Left lung (tissue), 10 donors: ENCODE measurements around the gene HDAC4. TPM values are rescaled to one million over a fixed set of nuclear protein-coding genes. Genes with fewer than 3 reads are reported as not detected.

ENCODE experiments used
- ATAC-seq: fragments of 200-7000 bp; cut with Tn5 transposase; one replicate; pipeline ENCODE4 v1.9.1; 2020; ENCODE audit warnings: moderate library complexity
- DNase-seq, 4 donors: peaks; one replicate each; pipeline ENCODE4 v3.0.0-alpha.2; 2013 to 2020
- H3K27ac ChIP-seq, 2 donors: fragments of 200-600 bp; sonication (generic) in 1 of 2; one replicate each; pipeline versions ENCODE4 v1.5.0 to v1.8.0; 2020 to 2021
- H3K27me3 ChIP-seq, 2 donors: fragments of 200-600 bp; sonication (generic) in 1 of 2; one replicate each; pipeline versions ENCODE4 v1.5.0 to v1.8.0; 2020 to 2021
- H3K36me3 ChIP-seq, 2 donors: fragments of 200-600 bp; sonication (generic) in 1 of 2; one replicate each; pipeline versions ENCODE4 v1.5.0 to v1.8.0; 2020 to 2021
- H3K4me1 ChIP-seq, 2 donors: fragments of 200-600 bp; one replicate each; pipeline ENCODE4 v1.8.0; 2021
- H3K4me3 ChIP-seq, 2 donors: fragments of 200-600 bp; sonication (generic) in 1 of 2; one replicate each; pipeline versions ENCODE4 v1.5.0 to v1.8.0; 2020 to 2021; ENCODE audit warnings: mild to moderate bottlenecking in 1 of 2
- H3K9me3 ChIP-seq, 2 donors: fragments of 200-600 bp; sonication (generic) in 1 of 2; one replicate each; pipeline versions ENCODE4 v1.5.0 to v1.8.0; 2020 to 2021
- intact Hi-C, 2 donors: fragments of 100-400 bp; cut with DNase I; formaldehyde crosslinking; loops; one replicate each; pipeline versions ENCODE4 v1.11.2 to v1.14.2; 2022
- polyA plus RNA-seq, 6 donors: library from polyadenylated mRNA; unstranded; fragments of 120-200 nt; gene quantifications; one replicate each; pipeline ENCODE4 v1.2.1, GENCODE V29; 2013; ENCODE audit not compliant: insufficient read length in 6 of 6
- total RNA-seq, 2 donors: library from RNA; stranded (reverse); fragmentation: NEBNext Ultra II Directional; extraction: Animal tissue kit (Norgen Biotek cat#: 25700); gene quantifications; one replicate each; pipeline ENCODE4 v1.2.1, GENCODE V29; 2021
- TF ChIP-seq, protein P1 (sequence below), 2 donors: fragments of 200-600 bp; sonication (generic) in 1 of 2; IDR thresholded peaks; one replicate each; pipeline versions ENCODE4 v1.5.0 to v1.8.0; 2021; ENCODE audit warnings: antibody characterized with exemption in 2 of 2
- donor health status: DM: no; HTN: yes; CAD: no.
- donor health status: DM: no; HTN: no; CAD: no.

HDAC4 gene
- total and polyA plus RNA-seq, 8 donors: 9.9 to 36.8 (median 12.8) TPM

DNA sequence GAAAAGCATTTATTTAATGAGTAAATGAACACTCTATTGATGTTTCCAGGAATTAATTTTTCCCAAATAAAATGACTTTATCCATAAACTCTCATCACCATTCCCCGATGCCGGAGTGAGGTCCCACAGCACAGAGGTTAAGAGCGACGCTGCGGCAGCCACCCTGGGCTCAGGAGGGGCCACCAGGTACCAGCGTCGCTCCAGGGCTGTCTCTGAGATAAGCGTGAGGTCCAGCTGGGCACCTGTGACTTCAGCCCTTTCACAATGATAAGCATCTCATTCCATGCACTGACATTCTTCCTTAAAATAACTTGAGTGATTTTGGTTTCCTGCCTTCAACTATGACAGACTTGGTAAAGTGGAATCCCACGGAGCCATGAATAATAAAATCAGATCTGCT lies 370.9 kb downstream of the HDAC4 start:
- Histone ChIP-seq H3K27ac (no peak overlapping the region), H3K4me1 (peaks cover 0 to 5% of the 10 kb centered on the region in 2 donors), H3K27me3 (peaks cover 0 to 76% of the 10 kb centered on the region in 2 donors), H3K4me3 (no peak overlapping the region), H3K9me3 (no peaks in the 10 kb centered on the region), H3K36me3 (no peaks in the 10 kb centered on the region)
- DNase-seq (peak in 1 of 4 donors; percentile 45), ATAC-seq (no peak)
- intact Hi-C loops: loop anchor here in 1 of 2 donors (10.0 kb wide), 1 partner anchor 955 kb away; no protein-coding TSS in a partner anchor
- TF ChIP-seq, protein P1, sequence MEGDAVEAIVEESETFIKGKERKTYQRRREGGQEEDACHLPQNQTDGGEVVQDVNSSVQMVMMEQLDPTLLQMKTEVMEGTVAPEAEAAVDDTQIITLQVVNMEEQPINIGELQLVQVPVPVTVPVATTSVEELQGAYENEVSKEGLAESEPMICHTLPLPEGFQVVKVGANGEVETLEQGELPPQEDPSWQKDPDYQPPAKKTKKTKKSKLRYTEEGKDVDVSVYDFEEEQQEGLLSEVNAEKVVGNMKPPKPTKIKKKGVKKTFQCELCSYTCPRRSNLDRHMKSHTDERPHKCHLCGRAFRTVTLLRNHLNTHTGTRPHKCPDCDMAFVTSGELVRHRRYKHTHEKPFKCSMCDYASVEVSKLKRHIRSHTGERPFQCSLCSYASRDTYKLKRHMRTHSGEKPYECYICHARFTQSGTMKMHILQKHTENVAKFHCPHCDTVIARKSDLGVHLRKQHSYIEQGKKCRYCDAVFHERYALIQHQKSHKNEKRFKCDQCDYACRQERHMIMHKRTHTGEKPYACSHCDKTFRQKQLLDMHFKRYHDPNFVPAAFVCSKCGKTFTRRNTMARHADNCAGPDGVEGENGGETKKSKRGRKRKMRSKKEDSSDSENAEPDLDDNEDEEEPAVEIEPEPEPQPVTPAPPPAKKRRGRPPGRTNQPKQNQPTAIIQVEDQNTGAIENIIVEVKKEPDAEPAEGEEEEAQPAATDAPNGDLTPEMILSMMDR (IDR thresholded peaks at IDR 0.05): no peak

DNA sequence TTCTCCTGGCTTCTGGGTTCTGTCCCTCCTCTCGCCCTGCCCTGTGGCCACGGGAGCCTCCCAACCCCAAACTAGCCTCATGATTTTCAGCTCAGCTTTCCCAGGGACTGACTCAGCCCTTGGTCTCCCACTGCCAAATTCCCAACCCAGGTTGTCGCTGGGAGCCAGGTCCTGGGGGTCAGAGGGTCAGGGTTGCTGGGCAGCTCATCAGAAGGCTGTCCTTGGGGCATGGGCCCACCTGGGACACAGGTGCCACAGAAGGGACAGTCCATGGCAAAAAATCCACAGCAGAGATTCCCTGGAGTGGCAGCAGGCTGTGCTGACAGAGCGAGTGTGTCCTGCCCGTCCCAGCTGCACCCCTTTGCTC lies 372.6 kb downstream of the HDAC4 start:
- ATAC-seq: no peak
- DNase-seq: no peak
- peaks cover 0 to 60% of the 10 kb centered on the region in 2 donors for H3K27me3 ChIP-seq
- peaks cover 0 to 5% of the 10 kb centered on the region in 2 donors for H3K4me1 ChIP-seq
- H3K27ac ChIP-seq: no peak overlapping the region
- TF ChIP-seq, protein P1 (IDR thresholded peaks at IDR 0.05): no peak
- H3K36me3 ChIP-seq: no peaks in the 10 kb centered on the region
- H3K9me3 ChIP-seq: no peaks in the 10 kb centered on the region
- intact Hi-C loops: no loop called here
- H3K4me3 ChIP-seq: no peak overlapping the region

DNA sequence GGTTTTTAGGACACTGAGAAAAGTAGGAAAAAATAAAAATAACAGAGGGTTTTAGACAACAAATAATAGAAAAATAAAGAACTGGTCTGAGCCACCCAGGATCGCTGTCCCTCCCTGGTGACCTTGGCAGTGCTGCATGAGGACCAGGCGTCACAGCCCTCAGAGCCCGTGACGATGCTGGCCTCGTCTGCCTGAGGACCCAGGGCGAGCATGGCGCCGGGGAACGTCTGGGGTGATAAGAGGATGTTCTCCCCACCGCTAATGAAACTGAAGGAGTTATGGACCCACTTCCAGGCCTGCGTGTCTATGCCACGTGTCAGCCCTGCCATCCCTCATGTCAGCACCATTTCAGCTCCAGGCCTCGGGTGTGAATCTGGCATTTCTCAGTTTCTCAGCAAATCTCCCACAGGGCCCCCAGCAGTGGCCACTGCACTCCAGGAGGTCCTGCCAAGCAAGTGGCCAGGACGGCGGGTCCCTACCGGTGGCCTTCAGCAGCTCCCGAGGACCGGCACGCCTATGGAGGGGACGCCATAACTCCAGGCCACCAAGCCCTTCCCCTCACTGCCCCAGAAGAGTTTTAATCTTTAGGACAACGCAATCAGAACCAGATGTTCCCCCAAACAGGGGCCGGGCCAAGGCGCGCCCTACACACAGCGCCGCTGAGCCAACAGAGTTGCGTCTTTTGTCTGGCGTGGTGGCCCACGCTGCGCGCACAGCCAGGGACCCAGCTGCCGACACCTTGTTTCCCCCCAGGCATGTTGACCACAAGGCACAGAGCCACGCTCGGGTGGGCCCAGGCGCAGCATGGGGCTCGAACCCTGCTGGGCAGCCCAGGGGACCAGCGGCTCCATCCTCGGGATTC lies 373.2 kb downstream of the HDAC4 start:
- DNase-seq: peak in 1 of 4 donors; percentile 60

DNA sequence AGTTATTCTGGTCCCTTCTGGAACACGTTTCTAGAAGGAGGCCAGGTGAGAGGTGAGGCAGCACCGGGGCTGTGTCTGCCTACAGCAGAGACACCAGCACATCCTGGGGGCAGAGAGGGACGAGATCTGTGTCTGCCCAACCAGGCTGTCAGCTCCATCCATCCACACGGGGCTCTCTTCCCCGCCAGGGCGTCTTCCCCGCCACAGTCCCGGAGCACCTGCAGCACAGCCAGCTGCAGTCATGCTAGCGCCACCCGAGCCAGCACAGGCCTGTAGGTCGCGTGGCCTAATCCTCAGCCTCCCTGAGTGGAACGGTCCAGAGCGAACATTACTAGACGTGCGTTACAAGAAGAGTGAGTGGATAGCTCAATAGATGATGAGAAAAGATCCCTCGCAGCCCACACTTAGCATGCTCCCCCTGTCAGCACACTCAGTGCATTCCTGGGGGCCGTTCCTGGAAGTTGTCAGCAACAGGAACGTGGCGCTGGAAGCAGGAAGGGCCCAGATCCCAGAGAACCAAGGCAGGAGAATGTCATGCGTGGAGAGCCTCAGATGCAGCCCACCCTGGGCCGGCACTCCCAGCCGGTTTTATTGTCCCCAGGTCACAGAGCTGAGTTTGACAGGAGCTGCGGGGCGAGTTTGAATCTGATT lies 374.0 kb downstream of the HDAC4 start:
- TF ChIP-seq, protein P1 (IDR thresholded peaks at IDR 0.05): no peak
- intact Hi-C loops: no loop called here
- H3K4me3 ChIP-seq: no peak overlapping the region
- H3K4me1 ChIP-seq: peaks cover 0 to 5% of the 10 kb centered on the region in 2 donors
- peaks cover 0 to 52% of the 10 kb centered on the region in 2 donors for H3K27me3 ChIP-seq
- no peaks in the 10 kb centered on the region for H3K36me3 ChIP-seq
- DNase-seq: peak in 2 of 4 donors; percentile 26 to 59
- no peak for ATAC-seq
- no peak overlapping the region for H3K27ac ChIP-seq
- no peaks in the 10 kb centered on the region for H3K9me3 ChIP-seq

More for the DNA sequence above, 373.2 kb downstream of the HDAC4 start:
- H3K27me3 ChIP-seq: peaks cover 0 to 54% of the 10 kb centered on the region in 2 donors
- peaks cover 0 to 5% of the 10 kb centered on the region in 2 donors for H3K4me1 ChIP-seq
- H3K9me3 ChIP-seq: no peaks in the 10 kb centered on the region
- H3K27ac ChIP-seq: no peak overlapping the region
- ATAC-seq: no peak
- intact Hi-C loops: no loop called here
- no peaks in the 10 kb centered on the region for H3K36me3 ChIP-seq
- no peak overlapping the region for H3K4me3 ChIP-seq
- TF ChIP-seq, protein P1 (IDR thresholded peaks at IDR 0.05): no peak

DNA sequence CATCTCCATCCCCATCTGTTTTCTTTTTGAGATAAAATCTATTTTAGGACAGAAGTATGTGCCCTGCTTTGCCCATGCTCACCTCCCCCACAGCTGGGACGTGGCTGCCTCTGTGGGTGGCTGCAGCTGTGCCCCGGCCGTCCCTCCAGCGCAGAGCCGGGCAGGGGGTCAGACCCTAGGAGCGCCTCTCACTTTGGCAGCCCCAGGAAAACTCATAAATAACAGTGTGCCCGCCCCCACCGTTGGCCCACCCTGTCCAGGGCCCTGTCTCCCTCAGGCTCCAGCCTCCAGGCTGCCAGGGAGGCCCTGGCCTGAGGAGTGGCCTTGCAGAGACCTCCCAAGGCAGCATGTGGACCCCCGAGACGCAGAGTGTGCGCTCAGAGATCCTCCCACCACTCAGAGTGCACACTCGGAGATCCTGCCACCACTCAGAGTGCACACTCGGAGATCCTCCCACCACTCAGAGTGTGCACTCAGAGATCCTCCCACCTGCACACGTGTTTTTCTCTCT lies 374.8 kb downstream of the HDAC4 start:
- H3K9me3 ChIP-seq: no peaks in the 10 kb centered on the region
- H3K27me3 ChIP-seq: peaks cover 0 to 47% of the 10 kb centered on the region in 2 donors
- H3K4me3 ChIP-seq: no peak overlapping the region
- H3K4me1 ChIP-seq: peaks cover 0 to 5% of the 10 kb centered on the region in 2 donors
- DNase-seq (peak in 1 of 4 donors; percentile 55), ATAC-seq (no peak)
- TF ChIP-seq, protein P1 (IDR thresholded peaks at IDR 0.05): no peak
- intact Hi-C loops: no loop called here
- no peaks in the 10 kb centered on the region for H3K36me3 ChIP-seq
- H3K27ac ChIP-seq: no peak overlapping the region
